HS-27A (cell line): ENCODE data around the gene TBC1D23.
"Not testable (repeated sequence)": the region's sequence is repeated elsewhere in the genome, so short reads cannot be mapped to it uniquely, and the experiment has no call there.

Experiments
- DNase-seq: peaks from one replicate; pipeline ENCODE4 v3.0.0-alpha.2; 2012; ENCODE audit warnings: low read depth, missing footprints

TBC1D23 gene

GRCh38 chr3:100257586-100257985 is 3.2 kb upstream of the TBC1D23 start:
- no peak for DNase-seq

- DNase-seq, result no peak
These were observed 609 bp upstream of the TBC1D23 start for GRCh38 chr3:100260081-100260684.

- no peak for DNase-seq
These were observed 702 bp downstream of the TBC1D23 start for GRCh38 chr3:100261485-100261903.

- DNase-seq, result not testable (repeated sequence)
These were observed 2.1 kb downstream of the TBC1D23 start for GRCh38 chr3:100262925-100263324.

- DNase-seq, result no peak
These were observed 2.8 kb downstream of the TBC1D23 start for GRCh38 chr3:100263583-100263982.

GRCh38 chr3:100264242-100264641 is 3.5 kb downstream of the TBC1D23 start:
- no peak for DNase-seq

- DNase-seq, result no peak
These were observed 4.2 kb downstream of the TBC1D23 start for GRCh38 chr3:100265016-100265415.

- DNase-seq, result no peak
These were observed 5.7 kb downstream of the TBC1D23 start for GRCh38 chr3:100266531-100266930.

- peak; percentile 54 for DNase-seq
These were observed 7.4 kb downstream of the TBC1D23 start for GRCh38 chr3:100268156-100268555.

GRCh38 chr3:100269001-100269400 is 8.2 kb downstream of the TBC1D23 start:
- no peak for DNase-seq

GRCh38 chr3:100269410-100270214 is 8.8 kb downstream of the TBC1D23 start:
- peak; percentile 94 for DNase-seq

- DNase-seq, result no peak
These were observed 9.4 kb downstream of the TBC1D23 start for GRCh38 chr3:100270215-100270583.

- no peak for DNase-seq
These were observed 10.7 kb downstream of the TBC1D23 start for GRCh38 chr3:100271522-100271921.

GRCh38 chr3:100272797-100273611 is 12.2 kb downstream of the TBC1D23 start:
- not testable (repeated sequence) for DNase-seq

GRCh38 chr3:100274361-100274760 is 13.6 kb downstream of the TBC1D23 start:
- DNase-seq, result no peak

- no peak for DNase-seq
These were observed 16.5 kb downstream of the TBC1D23 start for GRCh38 chr3:100277255-100277800.

- DNase-seq, result no peak
These were observed 18.1 kb downstream of the TBC1D23 start for GRCh38 chr3:100278910-100279309.

- no peak for DNase-seq
These were observed 27.6 kb downstream of the TBC1D23 start for GRCh38 chr3:100288288-100288894.

GRCh38 chr3:100289339-100289738 is 28.5 kb downstream of the TBC1D23 start:
- no peak for DNase-seq

- no peak for DNase-seq
These were observed 34.3 kb downstream of the TBC1D23 start for GRCh38 chr3:100295089-100295488.

GRCh38 chr3:100297784-100298183 is 37.0 kb downstream of the TBC1D23 start:
- DNase-seq, result no peak

- no peak for DNase-seq
These were observed 38.2 kb downstream of the TBC1D23 start for GRCh38 chr3:100299016-100299415.
